Common myeloid progenitor, CD34-positive (primary cell): ENCODE data around the gene C11orf97.

Experiments used
- CTCF ChIA-PET: fragments of 350-600 bp; sonication (Branson Sonifier 250); formaldehyde crosslinking; loops from one replicate; lab custom pipeline; 2021; ENCODE audit warnings: antibody characterized with exemption; lab: Charles Lee
- POLR2A ChIA-PET: fragments of 350-600 bp; sonication (Branson Sonifier 250); formaldehyde crosslinking; loops from one replicate; lab custom pipeline; 2021; ENCODE audit warnings: antibody characterized with exemption; lab: Charles Lee
- DNase-seq, 3 donors: peaks; one replicate each; pipeline versions ENCODE4 v3.0.0 to v3.0.0-alpha.2; 2013
- H3K27ac ChIP-seq, 2 experiments: 1 replicate in 1 of 2; 2 replicates in 1 of 2; pipeline ENCODE4 v1.7.0; 2013; ENCODE audit warnings: inconsistent platforms in 2 of 2, low read length in 2 of 2, mild to moderate bottlenecking in 2 of 2, low read depth in 1 of 2, moderate library complexity in 1 of 2; ENCODE audit not compliant: severe bottlenecking in 2 of 2, insufficient read depth in 1 of 2, poor library complexity in 1 of 2
- H3K27me3 ChIP-seq, 5 experiments: replicated peaks in 2 of 5; 1 replicate in 3 of 5; 2 replicates in 2 of 5; pipeline versions ENCODE4 v1.6.1 to v1.7.0; 2013; ENCODE audit warnings: low read length in 4 of 5, mild to moderate bottlenecking in 2 of 5, moderate library complexity in 2 of 5, inconsistent platforms in 1 of 5; ENCODE audit not compliant: insufficient read depth in 5 of 5, control insufficient read depth in 4 of 5
- H3K36me3 ChIP-seq, 4 experiments: 1 replicate in 2 of 4; 2 replicates in 2 of 4; pipeline versions ENCODE4 v1.6.1 to v1.7.0; 2013; ENCODE audit warnings: low read length in 3 of 4, control low read depth in 1 of 4, mild to moderate bottlenecking in 1 of 4; ENCODE audit not compliant: control insufficient read depth in 4 of 4, insufficient read depth in 4 of 4
- H3K4me1 ChIP-seq, 4 experiments: 1 replicate in 3 of 4; 2 replicates in 1 of 4; pipeline versions ENCODE4 v1.6.1 to v1.7.1; 2013; ENCODE audit warnings: low read length in 3 of 4, mild to moderate bottlenecking in 3 of 4, control low read depth in 1 of 4, inconsistent platforms in 1 of 4, moderate library complexity in 1 of 4; ENCODE audit not compliant: control insufficient read depth in 4 of 4, insufficient read depth in 4 of 4; ENCODE audit errors: control extremely low read depth in 1 of 4
- H3K4me3 ChIP-seq, 7 experiments: 1 replicate in 4 of 7; 2 replicates in 3 of 7; pipeline versions ENCODE4 v1.5.1 to v1.7.0; 2013; ENCODE audit warnings: mild to moderate bottlenecking in 7 of 7, low read length in 6 of 7, moderate library complexity in 6 of 7, inconsistent platforms in 2 of 7, low read depth in 2 of 7, control low read depth in 1 of 7; ENCODE audit not compliant: insufficient read depth in 4 of 7, control insufficient read depth in 1 of 7; ENCODE audit errors: extremely low read depth in 1 of 7
- H3K9me3 ChIP-seq, 5 experiments: 1 replicate in 4 of 5; 2 replicates in 1 of 5; pipeline versions ENCODE4 v1.6.1 to v1.7.1; 2013; ENCODE audit warnings: low read length in 4 of 5, mild to moderate bottlenecking in 2 of 5, inconsistent platforms in 1 of 5, low read depth in 1 of 5, moderate library complexity in 1 of 5; ENCODE audit not compliant: control insufficient read depth in 4 of 5, insufficient read depth in 2 of 5; ENCODE audit errors: control extremely low read depth in 1 of 5
- WGBS: methylation state at CpG from one replicate; pipeline ENCODE4 v1.1.5; 2013; ENCODE audit not compliant: insufficient coverage; 5-methylcytosine and 5-hydroxymethylcytosine counted together

Gene C11orf97

GRCh38 chr11:94507485-94507884 is 4.8 kb upstream of the C11orf97 start:
- ChIA-PET CTCF (interaction anchor here (1.2 to 1.9 kb wide), 2 partner anchors 10 to 15 kb away, joined by 4 read pairs; no protein-coding TSS in a partner anchor), POLR2A (no interaction called here)
- H3K27ac ChIP-seq: no peak overlapping the region
- H3K36me3 ChIP-seq: no peaks in the 10 kb centered on the region
- WGBS: 80% methylated on average over 1 of the region's 4 CpGs
- H3K9me3 ChIP-seq: no peaks in the 10 kb centered on the region
- peaks cover 0 to 8% (median 7%) of the 10 kb centered on the region in 4 experiments for H3K4me1 ChIP-seq
- DNase-seq: no peak
- H3K4me3 ChIP-seq: no peak overlapping the region
- H3K27me3 ChIP-seq: peaks cover 0 to 2% (median 0%) of the 10 kb centered on the region in 5 experiments

- Histone ChIP-seq H3K27ac (no peak overlapping the region), H3K9me3 (no peaks in the 10 kb centered on the region), H3K27me3 (peaks cover 0 to 2% (median 0%) of the 10 kb centered on the region in 5 experiments), H3K36me3 (no peaks in the 10 kb centered on the region), H3K4me3 (peak overlapping the region in 3 of 7 experiments; percentile 74 to 78 (median 77)), H3K4me1 (peaks cover 0 to 18% (median 16%) of the 10 kb centered on the region in 4 experiments)
- DNase-seq: peak in 2 of 3 donors; percentile 23 to 44
- ChIA-PET CTCF (interaction anchor here (0.6 to 4.2 kb wide), 5 partner anchors 23 to 705 kb away, joined by 3 to 22 read pairs (median 3); no protein-coding TSS in a partner anchor), POLR2A (interaction anchor here (0.7 kb wide), 1 partner anchor 246 kb away, joined by 3 read pairs; no protein-coding TSS in a partner anchor)
- WGBS: no CpG with 5 or more reads among the region's 2 CpGs
Observed at GRCh38 chr11:94513091-94513490, 830 bp downstream of the C11orf97 start.

GRCh38 chr11:94515398-94515797 is 3.1 kb downstream of the C11orf97 start:
- no peak for DNase-seq
- ChIA-PET POLR2A (no interaction called here), CTCF (interaction anchor here (4.2 kb wide), 1 partner anchor 82 kb away, joined by 22 read pairs; no protein-coding TSS in a partner anchor)
- Histone ChIP-seq H3K27me3 (peaks cover 0 to 2% (median 0%) of the 10 kb centered on the region in 5 experiments), H3K27ac (no peak overlapping the region), H3K9me3 (no peaks in the 10 kb centered on the region), H3K36me3 (no peaks in the 10 kb centered on the region), H3K4me1 (peaks cover 0 to 18% (median 16%) of the 10 kb centered on the region in 4 experiments), H3K4me3 (no peak overlapping the region)
- WGBS: 100% methylated on average over 1 of the region's 2 CpGs

DNA sequence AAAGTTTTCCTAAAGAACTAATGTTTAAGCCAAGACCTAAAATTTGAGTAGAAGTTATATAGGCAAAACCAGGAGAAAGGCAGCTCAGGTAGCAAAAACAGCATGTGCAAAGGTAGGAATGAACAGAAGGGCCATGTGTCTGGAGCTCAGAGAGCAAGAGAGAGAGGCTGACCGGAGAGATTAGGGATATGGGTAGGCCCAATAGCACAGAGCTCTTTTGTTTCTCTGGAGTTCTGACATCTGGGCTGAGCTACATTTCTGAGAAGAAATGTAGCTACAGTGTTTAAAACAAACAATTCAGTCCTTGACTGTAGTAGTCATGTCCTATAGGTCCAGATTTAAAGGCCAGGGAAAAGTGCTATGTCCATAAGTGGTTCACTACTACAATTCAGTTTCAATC is 4.5 kb downstream of the C11orf97 start:
- 50% methylated on average over 1 of the region's 1 CpG for WGBS
- H3K27me3 ChIP-seq: peaks cover 0 to 2% (median 0%) of the 10 kb centered on the region in 5 experiments
- no peak overlapping the region for H3K27ac ChIP-seq
- no peaks in the 10 kb centered on the region for H3K9me3 ChIP-seq
- DNase-seq: no peak
- CTCF ChIA-PET: interaction anchor here (0.6 to 9.1 kb wide), 8 partner anchors 9 to 190 kb away, joined by 3 to 109 read pairs (median 3); no protein-coding TSS in a partner anchor
- no peaks in the 10 kb centered on the region for H3K36me3 ChIP-seq
- H3K4me3 ChIP-seq: no peak overlapping the region
- peaks cover 0 to 18% (median 15%) of the 10 kb centered on the region in 4 experiments for H3K4me1 ChIP-seq
- POLR2A ChIA-PET: no interaction called here

GRCh38 chr11:94518300-94518699 is 6.0 kb downstream of the C11orf97 start:
- H3K4me3 ChIP-seq: no peak overlapping the region
- POLR2A ChIA-PET: no interaction called here
- no peaks in the 10 kb centered on the region for H3K36me3 ChIP-seq
- H3K27ac ChIP-seq: no peak overlapping the region
- CTCF ChIA-PET: interaction anchor here (0.5 to 9.1 kb wide), 8 partner anchors 15 to 223 kb away, joined by 3 to 109 read pairs (median 4); no protein-coding TSS in a partner anchor
- WGBS: 83% methylated on average over 2 of the region's 4 CpGs
- no peak for DNase-seq
- peaks cover 0 to 3% (median under 1%) of the 10 kb centered on the region in 4 experiments for H3K4me1 ChIP-seq
- peaks cover 0 to 2% (median 0%) of the 10 kb centered on the region in 5 experiments for H3K27me3 ChIP-seq
- H3K9me3 ChIP-seq: no peaks in the 10 kb centered on the region

- H3K27ac ChIP-seq: no peak overlapping the region
- H3K36me3 ChIP-seq: no peaks in the 10 kb centered on the region
- H3K4me1 ChIP-seq: no peaks in the 10 kb centered on the region
- H3K9me3 ChIP-seq: no peaks in the 10 kb centered on the region
- peaks cover 0 to 2% (median 0%) of the 10 kb centered on the region in 5 experiments for H3K27me3 ChIP-seq
- POLR2A ChIA-PET: no interaction called here
- WGBS: no CpG with 5 or more reads among the region's 5 CpGs
- CTCF ChIA-PET: interaction anchor here (0.6 to 9.1 kb wide), 18 partner anchors 8 to 1659 kb away, joined by 3 to 109 read pairs (median 4); partner anchors contain the start of gene PIWIL4
- peak; percentile 25 to 65 (median 52) for DNase-seq
- no peak overlapping the region for H3K4me3 ChIP-seq
Observed at GRCh38 chr11:94519478-94520084, 7.3 kb downstream of the C11orf97 start.

DNA sequence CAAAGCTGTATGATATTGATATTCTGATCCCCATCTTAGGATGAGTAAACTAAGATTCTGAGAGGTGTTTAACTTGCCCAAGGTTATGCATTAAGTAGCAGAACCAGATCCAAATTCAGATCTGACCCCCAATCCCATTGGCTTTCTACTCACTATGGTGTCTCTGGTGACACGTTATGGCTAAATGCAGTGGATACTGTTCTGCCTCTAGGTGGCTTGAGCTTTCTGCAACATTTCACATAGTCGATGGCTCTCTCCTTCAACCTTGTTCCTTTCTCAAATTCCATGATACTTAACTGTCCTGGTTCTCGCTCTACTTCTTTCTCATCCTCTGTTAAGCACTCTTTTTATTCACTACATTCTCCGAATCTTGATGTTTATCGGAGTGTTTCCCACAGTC is 9.4 kb downstream of the C11orf97 start:
- Histone ChIP-seq H3K27me3 (no peaks in the 10 kb centered on the region), H3K27ac (no peak overlapping the region), H3K4me3 (no peak overlapping the region), H3K4me1 (peaks cover 3 to 11% (median 6%) of the 10 kb centered on the region in 4 experiments), H3K9me3 (no peaks in the 10 kb centered on the region), H3K36me3 (no peaks in the 10 kb centered on the region)
- ChIA-PET POLR2A (no interaction called here), CTCF (interaction anchor here (0.8 to 9.1 kb wide), 7 partner anchors 14 to 117 kb away, joined by 3 to 109 read pairs (median 4); partner anchors contain the start of gene PIWIL4)
- DNase-seq: peak; percentile 22 to 36 (median 35)
- 62% methylated on average over 4 of the region's 5 CpGs for WGBS
